Measurements from ENCODE around the gene OSBPL10.

Gene OSBPL10

GRCh38 chr3:31701286-31701685 is 279.8 kb downstream of the OSBPL10 start:
- no peak for ATAC-seq

DNA sequence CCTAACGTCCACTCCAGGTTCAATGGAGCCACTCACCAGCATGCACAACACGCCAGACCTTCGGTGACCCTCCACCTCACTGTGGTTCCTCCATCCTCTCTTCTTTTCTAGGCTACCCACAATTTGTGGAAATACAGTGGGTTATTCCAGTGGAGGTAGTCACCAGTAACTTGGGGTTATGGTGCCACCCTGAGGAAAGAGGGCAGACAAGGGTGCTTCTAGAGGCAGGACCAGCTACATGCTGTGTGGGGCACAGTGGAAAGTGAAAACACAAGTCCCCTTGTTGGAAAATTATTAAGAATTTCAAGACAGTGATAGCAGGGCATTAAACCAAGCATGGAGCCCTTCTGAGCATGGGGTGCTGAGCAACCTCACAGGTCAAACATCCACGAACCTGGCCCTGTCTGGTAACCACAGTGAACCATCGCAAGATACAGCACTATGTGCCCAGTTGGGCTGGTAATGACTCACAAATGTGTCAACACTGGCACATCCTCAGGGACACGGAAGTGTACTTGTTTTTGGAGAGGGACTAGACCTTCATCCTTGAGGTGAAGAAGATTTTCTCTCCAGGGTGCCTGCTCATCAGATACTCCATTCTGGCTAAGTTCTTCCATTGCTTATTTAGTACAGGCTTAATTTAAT is 281.6 kb downstream of the OSBPL10 start:
- ATAC-seq, result no peak
- no peak for TF ChIP-seq ESRRG (CRISPR knock-in tag; IDR thresholded peaks at IDR 0.05)
- TF ChIP-seq GLIS3 (CRISPR knock-in tag; IDR thresholded peaks at IDR 0.05), result no peak

More at GRCh38 chr3:31701286-31701685, 279.8 kb downstream of the OSBPL10 start:
- TF ChIP-seq ISL1 (CRISPR knock-in tag; IDR thresholded peaks at IDR 0.05), result no peak

DNA sequence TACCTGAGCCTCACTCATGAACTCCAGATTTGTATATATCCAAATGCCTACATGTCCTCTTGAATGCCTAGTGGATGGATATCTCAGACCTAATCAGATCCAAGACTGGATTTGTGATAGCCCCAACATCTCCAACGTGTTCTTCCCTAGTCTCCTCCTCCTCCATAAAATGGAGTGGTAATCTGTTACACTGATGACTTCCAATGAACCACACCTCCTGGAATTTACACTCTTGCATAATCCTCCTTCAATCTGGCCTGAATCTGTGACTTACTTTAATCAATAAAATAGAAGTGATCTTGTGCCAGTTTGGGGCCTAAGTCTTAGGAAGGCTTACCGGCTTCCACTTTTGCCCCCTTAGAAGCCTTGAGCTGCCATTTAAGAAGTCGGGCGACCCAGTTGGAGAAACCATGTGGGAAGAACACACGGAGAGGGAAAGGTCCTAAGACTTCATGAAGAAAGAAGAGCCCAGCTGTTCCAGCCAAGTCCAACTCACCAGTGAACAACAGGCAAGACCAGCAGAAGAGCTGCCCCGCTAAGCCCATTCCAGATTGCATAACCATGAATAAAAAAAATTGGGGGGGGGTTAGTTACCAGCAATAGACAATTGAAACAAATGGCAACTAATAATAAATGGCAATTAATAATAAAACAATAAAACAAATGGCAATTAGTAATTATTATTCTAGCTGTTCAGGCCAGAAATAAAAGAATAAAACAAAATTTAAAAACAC is 284.1 kb downstream of the OSBPL10 start:
- no peak for ATAC-seq
- no peak for TF ChIP-seq ARNTL (CRISPR knock-in tag; IDR thresholded peaks at IDR 0.05; ENCODE audit: borderline replicate concordance, low read depth)
- no peak for TF ChIP-seq RARB (CRISPR knock-in tag; IDR thresholded peaks at IDR 0.05)
- TF ChIP-seq ZC3H10 (CRISPR knock-in tag; IDR thresholded peaks at IDR 0.05), result no peak
- no peak for TF ChIP-seq TCF4 (CRISPR knock-in tag; IDR thresholded peaks at IDR 0.05; ENCODE audit: borderline replicate concordance)
- no peak for TF ChIP-seq ESRRG (CRISPR knock-in tag; IDR thresholded peaks at IDR 0.05)
- TF ChIP-seq PPARA (CRISPR knock-in tag; IDR thresholded peaks at IDR 0.05; ENCODE audit: borderline replicate concordance), result no peak
- TF ChIP-seq, protein P1, sequence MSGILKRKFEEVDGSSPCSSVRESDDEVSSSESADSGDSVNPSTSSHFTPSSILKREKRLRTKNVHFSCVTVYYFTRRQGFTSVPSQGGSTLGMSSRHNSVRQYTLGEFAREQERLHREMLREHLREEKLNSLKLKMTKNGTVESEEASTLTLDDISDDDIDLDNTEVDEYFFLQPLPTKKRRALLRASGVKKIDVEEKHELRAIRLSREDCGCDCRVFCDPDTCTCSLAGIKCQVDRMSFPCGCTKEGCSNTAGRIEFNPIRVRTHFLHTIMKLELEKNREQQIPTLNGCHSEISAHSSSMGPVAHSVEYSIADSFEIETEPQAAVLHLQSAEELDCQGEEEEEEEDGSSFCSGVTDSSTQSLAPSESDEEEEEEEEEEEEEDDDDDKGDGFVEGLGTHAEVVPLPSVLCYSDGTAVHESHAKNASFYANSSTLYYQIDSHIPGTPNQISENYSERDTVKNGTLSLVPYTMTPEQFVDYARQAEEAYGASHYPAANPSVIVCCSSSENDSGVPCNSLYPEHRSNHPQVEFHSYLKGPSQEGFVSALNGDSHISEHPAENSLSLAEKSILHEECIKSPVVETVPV (CRISPR knock-in tag; IDR thresholded peaks at IDR 0.05), result no peak
- no peak for TF ChIP-seq BACH2 (CRISPR knock-in tag; IDR thresholded peaks at IDR 0.05; ENCODE audit: borderline replicate concordance)
- no peak for TF ChIP-seq GLIS3 (CRISPR knock-in tag; IDR thresholded peaks at IDR 0.05)
- no peak for TF ChIP-seq PATZ1 (CRISPR knock-in tag; IDR thresholded peaks at IDR 0.05; ENCODE audit: borderline replicate concordance)
- TF ChIP-seq OSR1 (CRISPR knock-in tag; IDR thresholded peaks at IDR 0.05), result no peak
- no peak for TF ChIP-seq TOX (CRISPR knock-in tag; IDR thresholded peaks at IDR 0.05; ENCODE audit: borderline replicate concordance)

DNA sequence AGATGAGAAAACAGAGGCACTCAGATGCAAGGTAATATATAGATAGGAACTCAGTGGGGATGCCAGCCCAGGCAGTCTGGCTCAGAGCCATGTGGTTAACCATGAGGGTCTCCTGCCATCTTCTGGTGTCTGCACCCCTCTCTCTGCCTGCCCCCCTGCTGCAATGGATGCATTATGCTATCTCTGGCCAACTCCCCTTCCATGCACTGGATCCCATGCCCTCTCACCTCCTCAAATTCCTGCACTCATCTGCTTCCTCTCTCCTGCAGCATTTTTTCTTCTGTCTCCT is 285.1 kb downstream of the OSBPL10 start:
- no peak for TF ChIP-seq GLIS3 (CRISPR knock-in tag; IDR thresholded peaks at IDR 0.05)
- TF ChIP-seq RARB (CRISPR knock-in tag; IDR thresholded peaks at IDR 0.05), result no peak
- no peak for TF ChIP-seq ZNF565 (CRISPR knock-in tag; conservative IDR thresholded peaks at IDR 0.05; ENCODE audit: low read depth)
- no peak for TF ChIP-seq PATZ1 (CRISPR knock-in tag; IDR thresholded peaks at IDR 0.05; ENCODE audit: borderline replicate concordance)
- TF ChIP-seq, protein P2, sequence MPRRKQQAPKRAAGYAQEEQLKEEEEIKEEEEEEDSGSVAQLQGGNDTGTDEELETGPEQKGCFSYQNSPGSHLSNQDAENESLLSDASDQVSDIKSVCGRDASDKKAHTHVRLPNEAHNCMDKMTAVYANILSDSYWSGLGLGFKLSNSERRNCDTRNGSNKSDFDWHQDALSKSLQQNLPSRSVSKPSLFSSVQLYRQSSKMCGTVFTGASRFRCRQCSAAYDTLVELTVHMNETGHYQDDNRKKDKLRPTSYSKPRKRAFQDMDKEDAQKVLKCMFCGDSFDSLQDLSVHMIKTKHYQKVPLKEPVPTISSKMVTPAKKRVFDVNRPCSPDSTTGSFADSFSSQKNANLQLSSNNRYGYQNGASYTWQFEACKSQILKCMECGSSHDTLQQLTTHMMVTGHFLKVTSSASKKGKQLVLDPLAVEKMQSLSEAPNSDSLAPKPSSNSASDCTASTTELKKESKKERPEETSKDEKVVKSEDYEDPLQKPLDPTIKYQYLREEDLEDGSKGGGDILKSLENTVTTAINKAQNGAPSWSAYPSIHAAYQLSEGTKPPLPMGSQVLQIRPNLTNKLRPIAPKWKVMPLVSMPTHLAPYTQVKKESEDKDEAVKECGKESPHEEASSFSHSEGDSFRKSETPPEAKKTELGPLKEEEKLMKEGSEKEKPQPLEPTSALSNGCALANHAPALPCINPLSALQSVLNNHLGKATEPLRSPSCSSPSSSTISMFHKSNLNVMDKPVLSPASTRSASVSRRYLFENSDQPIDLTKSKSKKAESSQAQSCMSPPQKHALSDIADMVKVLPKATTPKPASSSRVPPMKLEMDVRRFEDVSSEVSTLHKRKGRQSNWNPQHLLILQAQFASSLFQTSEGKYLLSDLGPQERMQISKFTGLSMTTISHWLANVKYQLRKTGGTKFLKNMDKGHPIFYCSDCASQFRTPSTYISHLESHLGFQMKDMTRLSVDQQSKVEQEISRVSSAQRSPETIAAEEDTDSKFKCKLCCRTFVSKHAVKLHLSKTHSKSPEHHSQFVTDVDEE (CRISPR knock-in tag; IDR thresholded peaks at IDR 0.05), result no peak
- no peak for TF ChIP-seq SNAI2 (CRISPR knock-in tag; IDR thresholded peaks at IDR 0.05)
- TF ChIP-seq, protein P1 (CRISPR knock-in tag; IDR thresholded peaks at IDR 0.05), result no peak
- no peak for TF ChIP-seq ZFP30 (CRISPR knock-in tag; IDR thresholded peaks at IDR 0.05)
- TF ChIP-seq ARNTL (CRISPR knock-in tag; IDR thresholded peaks at IDR 0.05; ENCODE audit: borderline replicate concordance, low read depth), result no peak
- TF ChIP-seq OSR1 (CRISPR knock-in tag; IDR thresholded peaks at IDR 0.05), result no peak
- no peak for TF ChIP-seq ESRRG (CRISPR knock-in tag; IDR thresholded peaks at IDR 0.05)
- TF ChIP-seq CREB5 (CRISPR knock-in tag; IDR thresholded peaks at IDR 0.05; ENCODE audit: low read depth), result no peak
- TF ChIP-seq CSDC2 (CRISPR knock-in tag; IDR thresholded peaks at IDR 0.05), result no peak
- no peak for TF ChIP-seq ISL1 (CRISPR knock-in tag; IDR thresholded peaks at IDR 0.05)
- no peak for TF ChIP-seq TCF4 (CRISPR knock-in tag; IDR thresholded peaks at IDR 0.05; ENCODE audit: borderline replicate concordance)
- no peak for TF ChIP-seq ZNF70 (CRISPR knock-in tag; IDR thresholded peaks at IDR 0.05)
- no peak for TF ChIP-seq ZC3H10 (CRISPR knock-in tag; IDR thresholded peaks at IDR 0.05)
- no peak for ATAC-seq

All from SK-N-SH treated with all-trans-retinoic acid at 6 μM for 48 hours (cell line).